GM18951 (cell line): ENCODE measurements around the gene IRF2.

Experiments used
- POLR2A ChIP-seq: IDR thresholded peaks from 4 replicates; pipeline ENCODE4 v1.6.1; 2011; ENCODE audit warnings: mild to moderate bottlenecking; ENCODE audit not compliant: insufficient read length, insufficient read depth; ENCODE audit errors: extremely low read depth
- in situ Hi-C: fragments of 300-500 bp; cut with MboI; formaldehyde crosslinking; loops from one replicate; pipeline ENCODE4 v1.12.0; 2022; ENCODE audit warnings: low sequenced_read_pairs, mixed read lengths, inconsistent platforms; ENCODE audit not compliant: unreplicated experiment

Gene IRF2

GRCh38 chr4:184474263-184475095 lies at the start of gene IRF2:
TSS of gene IRF2 (minus strand) at chr4:184474550. CDS start at chr4:184429064, 45,486 bp downstream.
- in situ Hi-C loops, result no loop called here
- peak; percentile 84 for TF ChIP-seq POLR2A

GRCh38 chr4:184515606-184516005 lies 41.3 kb upstream of the IRF2 start:
- in situ Hi-C loops, result no loop called here
- TF ChIP-seq POLR2A, result no peak

- TF ChIP-seq POLR2A, result no peak
- in situ Hi-C loops, result no loop called here
Measured at GRCh38 chr4:184514121-184514988, 40.0 kb upstream of the IRF2 start.

GRCh38 chr4:184513802-184514120 lies 39.4 kb upstream of the IRF2 start:
- in situ Hi-C loops, result no loop called here
- TF ChIP-seq POLR2A, result no peak

- no peak for TF ChIP-seq POLR2A
- in situ Hi-C loops, result no loop called here
Measured at GRCh38 chr4:184511156-184511555, 36.8 kb upstream of the IRF2 start.

- in situ Hi-C loops, result no loop called here
Measured at GRCh38 chr4:184510401-184510800, 36.1 kb upstream of the IRF2 start.

GRCh38 chr4:184506527-184507121 lies 32.3 kb upstream of the IRF2 start:
- no peak for TF ChIP-seq POLR2A

More at GRCh38 chr4:184510401-184510800, 36.1 kb upstream of the IRF2 start:
- no peak for TF ChIP-seq POLR2A

GRCh38 chr4:184504385-184504784 lies 30.0 kb upstream of the IRF2 start:
- TF ChIP-seq POLR2A, result no peak
- in situ Hi-C loops, result no loop called here

More at GRCh38 chr4:184506527-184507121, 32.3 kb upstream of the IRF2 start:
- in situ Hi-C loops, result no loop called here

GRCh38 chr4:184503869-184504300 lies 29.5 kb upstream of the IRF2 start:
- in situ Hi-C loops, result no loop called here
- no peak for TF ChIP-seq POLR2A

GRCh38 chr4:184500748-184501589 lies 26.6 kb upstream of the IRF2 start:
- no peak for TF ChIP-seq POLR2A
- in situ Hi-C loops, result no loop called here

- no peak for TF ChIP-seq POLR2A
- in situ Hi-C loops, result no loop called here
Measured at GRCh38 chr4:184499996-184500395, 25.6 kb upstream of the IRF2 start.

- in situ Hi-C loops, result no loop called here
- TF ChIP-seq POLR2A, result no peak
Measured at GRCh38 chr4:184498598-184498997, 24.2 kb upstream of the IRF2 start.
